Kidney epithelial cell (primary cell): ENCODE measurements around the gene CLEC5A. TPM values are rescaled to one million over a fixed set of nuclear protein-coding genes. Genes with fewer than 3 reads are reported as not detected.

Experiments
- DNase-seq: peaks from one replicate; pipeline ENCODE4 v3.0.0-alpha.2; 2010; ENCODE audit warnings: low read depth
- H3K27me3 ChIP-seq: 2 replicates; pipeline ENCODE4 v1.6.0; 2011; ENCODE audit warnings: low read length; ENCODE audit not compliant: control insufficient read depth, insufficient read depth
- H3K36me3 ChIP-seq: 2 replicates; pipeline ENCODE4 v1.5.1; 2011; ENCODE audit warnings: low read length; ENCODE audit not compliant: control insufficient read depth, insufficient read depth
- H3K4me3 ChIP-seq: 2 replicates; pipeline ENCODE4 v1.5.1; 2011; ENCODE audit warnings: low read depth, mild to moderate bottlenecking, control low read depth, low read length
- total RNA-seq: library from RNA; depleted of rRNA; stranded (reverse); fragments of >200 nt; gene quantifications from 2 replicates; pipeline ENCODE4 v1.2.3, GENCODE V29; 2015
- TF ChIP-seq, protein P1 (sequence below): IDR thresholded peaks from 2 replicates; pipeline ENCODE4 v1.5.1; 2011; ENCODE audit warnings: mild to moderate bottlenecking, moderate library complexity, low read length, control low read depth, inconsistent platforms; ENCODE audit not compliant: insufficient read depth, poor library complexity, severe bottlenecking

CLEC5A gene
- total RNA-seq, 1 donor from 2014 or later = not detected

DNA sequence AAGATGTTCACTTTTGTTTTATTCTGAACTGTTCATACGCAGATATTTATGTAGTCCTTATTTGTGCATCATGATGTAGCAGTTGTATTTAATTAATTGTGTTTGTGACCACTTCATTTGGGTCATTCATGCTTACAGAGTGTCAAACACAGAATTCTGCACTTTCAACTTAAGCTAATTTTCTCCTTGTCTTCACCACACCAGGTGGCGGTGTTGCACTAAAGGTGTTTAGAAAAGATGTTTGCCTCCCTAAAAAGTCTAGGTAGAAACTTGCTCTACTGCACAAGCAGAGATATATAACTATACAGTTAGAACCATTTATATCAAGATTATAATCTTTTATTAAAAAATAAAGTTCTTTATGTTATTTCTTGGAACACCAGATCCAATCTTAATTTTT, 28.1 kb upstream of the CLEC5A start:
- Histone ChIP-seq H3K4me3 (no peak overlapping the region), H3K27me3 (no peaks in the 10 kb centered on the region), H3K36me3 (no peaks in the 10 kb centered on the region)
- no peak for DNase-seq
- TF ChIP-seq, protein P1, sequence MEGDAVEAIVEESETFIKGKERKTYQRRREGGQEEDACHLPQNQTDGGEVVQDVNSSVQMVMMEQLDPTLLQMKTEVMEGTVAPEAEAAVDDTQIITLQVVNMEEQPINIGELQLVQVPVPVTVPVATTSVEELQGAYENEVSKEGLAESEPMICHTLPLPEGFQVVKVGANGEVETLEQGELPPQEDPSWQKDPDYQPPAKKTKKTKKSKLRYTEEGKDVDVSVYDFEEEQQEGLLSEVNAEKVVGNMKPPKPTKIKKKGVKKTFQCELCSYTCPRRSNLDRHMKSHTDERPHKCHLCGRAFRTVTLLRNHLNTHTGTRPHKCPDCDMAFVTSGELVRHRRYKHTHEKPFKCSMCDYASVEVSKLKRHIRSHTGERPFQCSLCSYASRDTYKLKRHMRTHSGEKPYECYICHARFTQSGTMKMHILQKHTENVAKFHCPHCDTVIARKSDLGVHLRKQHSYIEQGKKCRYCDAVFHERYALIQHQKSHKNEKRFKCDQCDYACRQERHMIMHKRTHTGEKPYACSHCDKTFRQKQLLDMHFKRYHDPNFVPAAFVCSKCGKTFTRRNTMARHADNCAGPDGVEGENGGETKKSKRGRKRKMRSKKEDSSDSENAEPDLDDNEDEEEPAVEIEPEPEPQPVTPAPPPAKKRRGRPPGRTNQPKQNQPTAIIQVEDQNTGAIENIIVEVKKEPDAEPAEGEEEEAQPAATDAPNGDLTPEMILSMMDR = peak; percentile 52

DNA sequence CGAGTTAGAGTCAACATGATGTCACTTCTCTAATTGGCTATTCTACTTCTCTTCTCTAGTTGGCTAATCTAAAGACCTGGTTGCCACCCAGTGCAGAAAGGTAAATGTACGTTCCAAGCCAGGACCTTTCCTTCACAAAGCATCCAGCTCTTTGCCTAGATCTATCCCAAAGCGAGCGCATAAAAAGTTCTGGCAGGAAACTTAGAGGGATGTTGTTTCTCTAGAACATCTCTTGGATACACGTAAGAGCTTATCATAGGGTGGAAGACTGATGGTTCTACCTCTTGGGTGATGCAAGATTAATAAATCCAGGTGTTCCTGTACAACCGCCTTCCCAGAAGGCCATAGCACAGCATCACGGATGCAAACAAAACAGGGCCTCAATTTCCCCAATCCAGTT, 26.9 kb upstream of the CLEC5A start, which contains the start of gene TAS2R38:
TAS2R38 (minus strand) TSS at position 101 of the 400 bp plus-strand sequence; CDS start at position 17, 84 bp downstream.
- Histone ChIP-seq H3K36me3 (no peaks in the 10 kb centered on the region), H3K4me3 (no peak within 1 kb of the TSS), H3K27me3 (no peaks in the 10 kb centered on the region)
- no peak for DNase-seq
- TF ChIP-seq, protein P1 = no peak

DNA sequence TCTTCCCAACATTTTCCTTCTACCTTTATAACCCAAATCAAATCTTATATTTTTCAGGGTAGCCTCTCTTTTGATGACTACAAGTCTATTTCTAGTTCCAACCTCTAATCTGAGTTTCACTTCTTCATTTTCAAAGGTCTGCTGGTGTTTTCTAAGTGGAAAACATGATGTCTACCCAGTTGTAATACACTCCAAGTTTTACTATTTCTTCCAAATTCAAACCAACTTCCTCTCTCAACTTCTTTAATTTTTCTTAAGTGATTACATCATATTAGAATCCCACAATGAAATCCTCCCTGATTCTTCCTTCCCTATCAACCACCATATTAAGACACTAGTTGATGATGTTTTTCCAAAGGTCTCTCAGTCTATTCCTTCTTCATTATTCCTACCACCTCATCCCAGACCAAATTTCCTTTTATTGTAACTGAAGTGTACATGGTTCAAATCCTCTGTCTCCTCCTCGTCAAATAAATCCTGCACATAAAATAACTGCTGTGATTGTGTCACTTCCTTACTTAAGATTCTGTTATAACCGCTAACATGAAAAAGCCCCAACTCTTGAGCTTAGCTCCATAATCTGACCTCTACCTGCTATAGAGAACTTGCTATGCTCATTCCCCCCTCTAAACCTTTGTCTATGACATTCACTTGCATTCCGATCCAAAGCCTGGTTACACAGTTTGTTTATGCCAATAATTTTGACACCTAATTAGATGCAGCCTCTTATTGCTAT, 14.1 kb upstream of the CLEC5A start:
- Histone ChIP-seq H3K4me3 (no peak overlapping the region), H3K27me3 (no peaks in the 10 kb centered on the region), H3K36me3 (no peaks in the 10 kb centered on the region)
- no peak for DNase-seq
- TF ChIP-seq, protein P1 = no peak

DNA sequence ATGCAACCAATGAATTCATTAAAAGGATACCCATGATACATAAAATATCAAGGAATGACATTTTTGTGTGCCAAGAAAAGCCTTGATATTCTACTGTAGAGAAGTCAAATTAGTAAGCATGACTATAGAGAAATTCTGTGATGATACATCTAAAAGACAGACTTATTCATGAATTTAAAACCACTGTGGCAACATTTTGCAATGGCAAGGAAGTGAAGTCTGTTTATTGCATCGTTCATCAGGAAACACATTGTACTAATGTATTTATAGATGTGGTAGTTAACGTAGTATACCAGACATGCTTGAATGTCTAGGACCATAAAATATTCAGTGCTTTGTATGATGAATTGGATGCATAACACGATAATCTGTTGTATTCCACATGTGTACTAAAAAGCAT, 9.3 kb upstream of the CLEC5A start:
- no peak overlapping the region for H3K4me3 ChIP-seq
- no peaks in the 10 kb centered on the region for H3K27me3 ChIP-seq
- H3K36me3 ChIP-seq = no peaks in the 10 kb centered on the region
- TF ChIP-seq, protein P1 = no peak
- DNase-seq = no peak

DNA sequence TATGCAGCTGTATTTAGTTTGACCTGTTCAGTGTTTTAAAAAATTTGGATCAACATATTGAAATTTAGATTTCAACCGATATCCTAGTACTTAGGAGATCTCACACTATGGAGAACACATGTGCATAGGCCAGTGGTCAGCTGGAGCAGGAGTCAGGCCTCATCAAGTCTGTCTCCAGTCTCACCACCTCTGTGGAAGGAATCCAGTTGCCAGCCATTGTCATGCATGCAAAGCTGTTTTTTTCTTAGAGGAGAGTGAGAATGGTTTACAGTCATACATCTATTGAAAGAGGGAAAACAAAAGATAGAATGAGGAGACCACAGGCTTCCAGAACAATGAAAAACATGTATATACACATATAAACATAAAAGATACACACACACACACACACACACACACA, 7.6 kb upstream of the CLEC5A start:
- no peak for DNase-seq
- Histone ChIP-seq H3K4me3 (no peak overlapping the region), H3K27me3 (no peaks in the 10 kb centered on the region), H3K36me3 (no peaks in the 10 kb centered on the region)
- TF ChIP-seq, protein P1 = no peak

DNA sequence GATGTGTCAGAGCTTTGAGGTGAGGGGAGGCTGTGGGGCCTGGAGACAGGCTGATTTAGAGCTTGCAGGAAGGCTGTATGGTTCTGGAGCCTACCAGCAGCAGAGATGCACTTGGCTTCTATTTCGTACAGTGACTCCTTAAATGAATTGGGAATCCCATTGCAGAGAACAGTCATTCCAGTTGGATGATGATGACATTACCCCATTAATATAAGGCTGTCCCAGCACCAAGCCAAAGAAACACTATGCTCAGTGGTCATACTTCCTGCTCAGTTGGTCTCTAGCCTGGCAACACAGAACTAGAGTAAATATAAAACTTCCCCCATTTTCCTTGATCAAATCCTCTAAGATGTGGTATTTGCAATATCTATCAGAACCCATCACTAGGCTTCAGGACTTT, 5.7 kb upstream of the CLEC5A start:
- DNase-seq = no peak
- TF ChIP-seq, protein P1 = no peak
- Histone ChIP-seq H3K27me3 (no peaks in the 10 kb centered on the region), H3K36me3 (no peaks in the 10 kb centered on the region), H3K4me3 (no peak overlapping the region)
